ENCODE measurements around the gene UBAC1. TPM values are rescaled to one million over a fixed set of nuclear protein-coding genes. Genes with fewer than 3 reads are reported as not detected.
"Not testable (repeated sequence)": the region's sequence is repeated elsewhere in the genome, so short reads cannot be mapped to it uniquely, and the experiment has no call there.

Gene UBAC1
- total RNA-seq, 1 donor from 2014 or later: 36.0 TPM

- Mint-ChIP-seq H3K27me3 (ENCODE audit: low read depth) (no peaks in the 10 kb centered on the region), H3K9me3 (ENCODE audit: low read depth) (peaks cover 62% of the 10 kb centered on the region), H3K27ac (ENCODE audit: unreplicated experiment) (no peak overlapping the region), H3K36me3 (ENCODE audit: low read depth) (peaks cover 61% of the 10 kb centered on the region), H3K4me1 (ENCODE audit: low read depth) (peaks cover 10% of the 10 kb centered on the region), H3K4me3 (ENCODE audit: unreplicated experiment) (no peak overlapping the region)
- no peak for TF ChIP-seq CTCF (IDR thresholded peaks at IDR 0.05)
- peak; percentile 40 for DNase-seq (ENCODE audit: low spot score)
Observed at GRCh38 chr9:135914921-135915320, 46.3 kb downstream of the UBAC1 start.

DNA sequence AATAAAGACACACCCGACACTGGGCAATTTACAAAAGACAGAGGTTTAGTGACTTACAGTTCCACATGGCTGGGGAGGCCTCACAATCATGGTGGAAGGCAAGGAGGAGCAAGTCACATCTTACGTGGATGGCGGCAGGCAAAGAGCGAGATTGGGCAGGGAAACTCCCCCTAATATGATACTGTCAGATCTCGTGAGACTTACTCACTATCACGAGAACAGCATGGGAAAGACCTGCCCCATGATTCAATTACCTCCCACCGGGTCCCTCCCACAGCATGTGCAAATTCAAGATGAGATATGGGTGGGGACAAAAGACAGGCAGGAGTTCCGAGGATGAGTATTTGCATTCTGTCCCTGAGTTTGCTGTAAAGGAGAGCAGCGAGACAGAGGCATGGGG lies 49.9 kb downstream of the UBAC1 start:
- Mint-ChIP-seq H3K36me3 (ENCODE audit: low read depth) (peaks cover 58% of the 10 kb centered on the region), H3K9me3 (ENCODE audit: low read depth) (peaks cover 49% of the 10 kb centered on the region), H3K4me1 (ENCODE audit: low read depth) (peaks cover 26% of the 10 kb centered on the region)
- not testable (repeated sequence) for DNase-seq (ENCODE audit: low spot score); H3K27me3 Mint-ChIP-seq (ENCODE audit: low read depth); H3K27ac Mint-ChIP-seq (ENCODE audit: unreplicated experiment); H3K4me3 Mint-ChIP-seq (ENCODE audit: unreplicated experiment)

DNA sequence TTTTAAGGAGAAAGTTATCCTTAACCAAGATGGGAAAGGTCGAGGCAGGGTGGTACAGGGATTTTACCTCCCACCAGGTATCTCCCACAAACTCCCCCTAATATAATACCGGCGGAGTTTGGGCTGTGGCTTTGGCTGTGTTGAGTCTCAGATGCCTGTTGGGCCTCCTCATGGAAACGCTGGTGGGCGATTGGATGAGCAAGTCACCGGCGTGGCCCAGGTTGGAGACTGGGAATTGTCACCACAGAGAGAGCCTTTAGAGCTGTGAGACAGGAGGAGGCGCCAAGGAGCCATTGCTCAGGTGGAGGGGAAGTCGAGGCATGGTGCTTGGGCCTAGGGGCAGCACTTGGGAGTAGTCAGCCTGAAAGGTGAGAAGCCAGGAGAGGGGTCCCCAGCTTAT lies 50.4 kb downstream of the UBAC1 start:
- Mint-ChIP-seq H3K36me3 (ENCODE audit: low read depth) (peaks cover 54% of the 10 kb centered on the region), H3K9me3 (ENCODE audit: low read depth) (peaks cover 45% of the 10 kb centered on the region)

DNA sequence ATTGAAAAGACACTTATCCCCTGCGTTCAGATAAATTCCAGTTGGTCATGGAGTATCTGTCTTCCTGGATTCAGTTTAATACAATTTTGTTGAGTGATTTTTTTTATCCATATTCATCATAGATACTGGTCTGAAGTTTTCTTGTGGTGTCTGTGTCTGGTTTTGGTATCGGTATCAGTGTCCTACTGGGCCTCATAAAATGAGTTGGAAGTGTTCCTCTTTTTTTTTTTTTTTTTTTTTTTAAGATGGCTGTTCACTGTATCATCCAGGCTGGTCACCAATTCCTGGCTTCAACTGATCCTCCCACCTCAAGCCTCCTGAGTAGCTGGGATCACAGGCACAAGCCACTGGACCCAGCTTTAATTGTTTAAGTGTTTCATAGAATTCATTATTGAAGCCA lies 51.0 kb downstream of the UBAC1 start:
- Mint-ChIP-seq H3K9me3 (ENCODE audit: low read depth) (peaks cover 40% of the 10 kb centered on the region), H3K27ac (ENCODE audit: unreplicated experiment) (no peak overlapping the region), H3K4me3 (ENCODE audit: unreplicated experiment) (peak overlapping the region; percentile 16), H3K27me3 (ENCODE audit: low read depth) (no peaks in the 10 kb centered on the region), H3K36me3 (ENCODE audit: low read depth) (peaks cover 49% of the 10 kb centered on the region), H3K4me1 (ENCODE audit: low read depth) (peaks cover 36% of the 10 kb centered on the region)
- no peak for TF ChIP-seq CTCF (IDR thresholded peaks at IDR 0.05)
- DNase-seq (ENCODE audit: low spot score): no peak

More for the DNA sequence above, 50.4 kb downstream of the UBAC1 start:
- Mint-ChIP-seq H3K27ac (ENCODE audit: unreplicated experiment) (no peak overlapping the region), H3K27me3 (ENCODE audit: low read depth) (no peaks in the 10 kb centered on the region), H3K4me1 (ENCODE audit: low read depth) (peaks cover 30% of the 10 kb centered on the region), H3K4me3 (ENCODE audit: unreplicated experiment) (no peak overlapping the region)
- DNase-seq (ENCODE audit: low spot score): no peak
- TF ChIP-seq CTCF (IDR thresholded peaks at IDR 0.05): no peak

- Mint-ChIP-seq H3K27ac (ENCODE audit: unreplicated experiment) (no peak overlapping the region), H3K4me1 (ENCODE audit: low read depth) (peaks cover 41% of the 10 kb centered on the region), H3K27me3 (ENCODE audit: low read depth) (no peaks in the 10 kb centered on the region), H3K9me3 (ENCODE audit: low read depth) (peaks cover 31% of the 10 kb centered on the region), H3K4me3 (ENCODE audit: unreplicated experiment) (peak overlapping the region; percentile 68), H3K36me3 (ENCODE audit: low read depth) (peaks cover 41% of the 10 kb centered on the region)
- no peak for TF ChIP-seq CTCF (IDR thresholded peaks at IDR 0.05)
- DNase-seq (ENCODE audit: low spot score): no peak
Observed at GRCh38 chr9:135909371-135909770, 51.8 kb downstream of the UBAC1 start.

GRCh38 chr9:135908754-135909204 lies 52.4 kb downstream of the UBAC1 start:
- Mint-ChIP-seq H3K4me3 (ENCODE audit: unreplicated experiment) (peak overlapping the region; percentile 68), H3K9me3 (ENCODE audit: low read depth) (peaks cover 29% of the 10 kb centered on the region), H3K4me1 (ENCODE audit: low read depth) (peaks cover 45% of the 10 kb centered on the region), H3K36me3 (ENCODE audit: low read depth) (peaks cover 36% of the 10 kb centered on the region), H3K27ac (ENCODE audit: unreplicated experiment) (no peak overlapping the region), H3K27me3 (ENCODE audit: low read depth) (no peaks in the 10 kb centered on the region)
- no peak for TF ChIP-seq CTCF (IDR thresholded peaks at IDR 0.05)
- DNase-seq (ENCODE audit: low spot score): peak; percentile 35

Data from chondrocyte (in vitro differentiated cells).